HEK293T (cell line): Measurements from ENCODE around the gene HAUS3.

ENCODE experiments used
- CTCF ChIA-PET: fragments of 350-600 bp; formaldehyde crosslinking; extraction: SDS; loops from one replicate; lab custom pipeline; 2021; ENCODE audit warnings: antibody characterized with exemption, inconsistent platforms; lab: Yijun Ruan, JAX
- POLR2A ChIA-PET: fragments of 350-600 bp; formaldehyde crosslinking; extraction: SDS; loops from one replicate; lab custom pipeline; 2020; ENCODE audit warnings: antibody characterized with exemption, inconsistent platforms; lab: Yijun Ruan, JAX
- DNase-seq: peaks from one replicate; pipeline ENCODE4 v3.0.0; 2012; ENCODE audit warnings: mixed read lengths; ENCODE audit errors: extremely low spot score
- ARNT ChIP-seq: fragments of 450-650 bp; IDR thresholded peaks from 2 replicates; pipeline ENCODE4 v1.6.1; 2017; ENCODE audit warnings: mild to moderate bottlenecking
- BHLHE40 ChIP-seq: fragments of 450-650 bp; IDR thresholded peaks from 2 replicates; pipeline ENCODE4 v1.6.1; 2016; ENCODE audit warnings: mild to moderate bottlenecking, moderate library complexity, borderline replicate concordance
- CTBP1 ChIP-seq: fragments of 450-650 bp; IDR thresholded peaks from 2 replicates; pipeline ENCODE4 v1.6.1; 2016; ENCODE audit warnings: borderline replicate concordance
- ELF4 ChIP-seq: fragments of 450-650 bp; IDR thresholded peaks from 2 replicates; pipeline ENCODE4 v1.6.1; 2017; ENCODE audit warnings: antibody characterized with exemption
- FOXA1 ChIP-seq: fragments of 450-650 bp; IDR thresholded peaks from 2 replicates; pipeline ENCODE4 v1.6.1; 2016; ENCODE audit warnings: mild to moderate bottlenecking
- FOXK2 ChIP-seq: fragments of 450-650 bp; IDR thresholded peaks from 2 replicates; pipeline ENCODE4 v1.6.1; 2016; ENCODE audit warnings: mild to moderate bottlenecking
- FOXM1 ChIP-seq: fragments of 450-650 bp; IDR thresholded peaks from 2 replicates; pipeline ENCODE4 v1.6.1; 2017; ENCODE audit warnings: mild to moderate bottlenecking, borderline replicate concordance
- HDGF ChIP-seq: fragments of 450-650 bp; IDR thresholded peaks from 2 replicates; pipeline ENCODE4 v1.6.1; 2017; ENCODE audit warnings: antibody characterized with exemption, borderline replicate concordance
- L3MBTL2 ChIP-seq: fragments of 450-650 bp; conservative IDR thresholded peaks from 2 replicates; pipeline ENCODE4 v1.6.1; 2016; ENCODE audit warnings: mild to moderate bottlenecking
- LEF1 ChIP-seq: fragments of 450-650 bp; IDR thresholded peaks from 2 replicates; pipeline ENCODE4 v1.6.1; 2017; ENCODE audit warnings: mild to moderate bottlenecking, borderline replicate concordance
- NFRKB ChIP-seq: fragments of 450-650 bp; IDR thresholded peaks from 2 replicates; pipeline ENCODE4 v1.6.1; 2016; ENCODE audit warnings: mild to moderate bottlenecking, moderate library complexity
- SP1 ChIP-seq: fragments of 450-650 bp; IDR thresholded peaks from 2 replicates; pipeline ENCODE4 v1.6.1; 2017
- SUZ12 ChIP-seq: fragments of 450-650 bp; IDR thresholded peaks from 2 replicates; pipeline ENCODE4 v1.6.1; 2016; ENCODE audit warnings: mild to moderate bottlenecking
- TARDBP ChIP-seq: fragments of 450-650 bp; IDR thresholded peaks from 2 replicates; pipeline ENCODE4 v1.6.1; 2016
- ZNF384 ChIP-seq: fragments of 450-650 bp; IDR thresholded peaks from 2 replicates; pipeline ENCODE4 v1.6.1; 2016
- TF ChIP-seq, protein P1 (sequence below): fragments of 450-650 bp; IDR thresholded peaks from 2 replicates; pipeline ENCODE4 v1.6.1; 2016

The HAUS3 gene

DNA sequence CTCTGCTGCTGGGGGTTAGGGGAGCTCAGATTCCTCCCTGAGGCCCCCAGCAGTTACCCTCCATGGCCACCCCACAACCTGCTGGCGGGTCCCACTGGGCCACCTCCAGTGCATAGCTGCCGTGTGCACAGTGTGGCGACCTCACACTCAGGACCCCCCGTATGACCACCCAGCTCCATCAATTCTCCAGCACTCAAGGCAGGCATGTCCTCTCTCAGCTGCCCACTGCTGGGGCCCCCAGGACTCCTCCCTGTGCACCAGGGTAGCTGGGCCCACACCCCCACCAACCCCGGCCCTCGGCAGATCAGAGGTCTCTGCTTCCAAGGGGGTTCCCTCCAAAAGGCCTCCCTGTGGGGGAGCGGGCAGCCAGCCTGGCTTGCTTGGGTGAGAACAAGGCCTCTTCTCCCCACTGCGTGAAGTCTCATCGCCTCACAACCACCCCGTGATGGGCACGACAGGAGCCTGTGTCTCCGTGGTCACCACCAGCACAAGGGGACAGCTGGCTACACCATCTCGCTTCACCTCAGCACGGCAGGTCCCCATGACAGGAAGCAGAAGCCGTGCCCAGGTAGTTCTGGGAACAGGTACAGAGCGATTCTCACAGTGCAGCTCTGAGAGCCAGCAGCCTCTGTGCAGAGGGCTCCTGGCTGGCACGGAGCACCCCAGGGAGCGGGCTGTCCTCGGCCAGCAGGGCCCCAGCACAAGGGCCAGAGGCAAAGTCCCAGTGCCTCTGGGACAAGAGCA, 4.6 kb upstream of the HAUS3 start:
- ChIA-PET POLR2A (interaction anchor here (0.9 kb wide), 1 partner anchor 16 kb away, joined by 3 read pairs; no protein-coding TSS in a partner anchor), CTCF (no interaction called here)
- TF ChIP-seq ARNT (no peak), FOXM1 (no peak), FOXK2 (no peak)
- no peak for DNase-seq

DNA sequence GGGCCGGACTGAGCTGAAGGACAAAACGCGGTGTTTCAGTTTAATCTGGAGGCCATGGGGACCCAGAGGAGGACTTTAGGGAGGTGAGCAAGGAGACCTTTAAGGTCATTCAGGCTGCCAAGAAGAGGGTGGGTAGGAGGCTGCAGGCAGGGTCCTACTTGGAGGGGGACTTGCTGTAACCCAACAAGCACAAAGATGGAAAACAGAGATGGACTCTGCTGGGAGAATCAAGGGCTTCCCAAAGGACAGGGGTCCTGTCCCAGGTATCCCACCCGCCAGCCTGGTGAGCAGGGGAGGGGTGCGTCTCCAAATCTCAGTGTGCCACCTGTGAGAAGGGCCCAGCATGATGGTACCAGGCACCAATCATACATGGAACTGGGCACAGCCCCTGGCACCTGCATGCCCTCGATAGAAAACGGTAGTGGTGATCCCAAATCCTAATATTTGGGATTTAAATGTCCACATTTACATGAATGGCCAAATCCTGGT, 3.9 kb upstream of the HAUS3 start:
- POLR2A ChIA-PET: interaction anchor here (0.9 kb wide), 1 partner anchor 16 kb away, joined by 3 read pairs; no protein-coding TSS in a partner anchor
- TF ChIP-seq FOXK2: no peak
- TF ChIP-seq FOXM1: no peak
- TF ChIP-seq L3MBTL2: no peak
- no peak for TF ChIP-seq SP1
- TF ChIP-seq NFRKB: no peak
- no peak for TF ChIP-seq ZNF384
- no peak for TF ChIP-seq HDGF
- no peak for TF ChIP-seq SUZ12
- TF ChIP-seq TARDBP: no peak
- no peak for TF ChIP-seq LEF1
- no peak for TF ChIP-seq FOXA1
- TF ChIP-seq ARNT: no peak
- TF ChIP-seq CTBP1: no peak
- TF ChIP-seq ELF4: no peak
- TF ChIP-seq, protein P1, sequence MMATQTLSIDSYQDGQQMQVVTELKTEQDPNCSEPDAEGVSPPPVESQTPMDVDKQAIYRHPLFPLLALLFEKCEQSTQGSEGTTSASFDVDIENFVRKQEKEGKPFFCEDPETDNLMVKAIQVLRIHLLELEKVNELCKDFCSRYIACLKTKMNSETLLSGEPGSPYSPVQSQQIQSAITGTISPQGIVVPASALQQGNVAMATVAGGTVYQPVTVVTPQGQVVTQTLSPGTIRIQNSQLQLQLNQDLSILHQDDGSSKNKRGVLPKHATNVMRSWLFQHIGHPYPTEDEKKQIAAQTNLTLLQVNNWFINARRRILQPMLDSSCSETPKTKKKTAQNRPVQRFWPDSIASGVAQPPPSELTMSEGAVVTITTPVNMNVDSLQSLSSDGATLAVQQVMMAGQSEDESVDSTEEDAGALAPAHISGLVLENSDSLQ: no peak
- TF ChIP-seq BHLHE40: no peak
- no peak for DNase-seq
- CTCF ChIA-PET: no interaction called here

DNA sequence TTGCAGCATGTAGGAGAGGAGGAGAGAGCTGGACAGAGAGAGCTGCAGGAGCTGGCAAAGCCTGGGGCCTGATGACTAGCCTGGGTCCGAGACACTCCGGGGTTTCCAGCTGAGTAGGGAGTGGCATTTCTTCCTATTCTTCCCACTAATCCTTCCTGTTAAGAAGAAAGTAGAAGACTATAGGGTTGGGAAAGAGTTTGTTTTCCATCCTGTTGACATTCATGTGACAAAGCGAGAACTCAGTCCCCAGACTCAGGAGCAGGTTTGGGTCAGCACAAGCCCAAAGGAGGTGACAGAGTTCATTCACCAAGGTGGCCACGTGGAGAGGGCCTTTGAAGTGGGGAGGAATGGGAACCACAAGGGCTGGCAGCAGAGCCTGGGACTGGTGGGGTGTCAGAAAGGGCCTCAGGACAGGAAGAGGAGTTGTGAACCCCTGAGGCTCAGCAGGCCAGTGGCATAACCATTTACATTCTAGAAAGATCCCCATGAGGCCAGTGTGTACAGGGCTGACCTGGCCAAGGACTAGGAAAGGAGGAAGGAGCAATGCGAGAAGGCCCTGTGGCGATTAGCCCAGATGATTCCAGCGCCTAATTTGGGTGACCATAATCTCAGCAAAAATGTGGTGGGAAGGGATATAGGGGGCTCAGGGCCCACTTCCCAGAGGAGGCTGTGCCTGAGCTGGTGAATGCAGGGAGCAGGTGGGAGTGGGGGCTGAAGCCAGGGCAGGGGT, 3.3 kb upstream of the HAUS3 start:
- POLR2A ChIA-PET: interaction anchor here (0.9 to 1.9 kb wide), 2 partner anchors 17 kb away, joined by 3 to 11 read pairs; partner anchors contain the start of gene MXD4
- CTCF ChIA-PET: no interaction called here
- peak; percentile 9 for DNase-seq
- TF ChIP-seq TARDBP: no peak
- no peak for TF ChIP-seq SUZ12
- TF ChIP-seq ARNT: no peak
- TF ChIP-seq ZNF384: no peak
- no peak for TF ChIP-seq L3MBTL2
- TF ChIP-seq SP1: no peak
- TF ChIP-seq FOXM1: no peak
- TF ChIP-seq BHLHE40: no peak
- no peak for TF ChIP-seq HDGF
- no peak for TF ChIP-seq NFRKB
- TF ChIP-seq FOXA1: no peak
- TF ChIP-seq, protein P1: no peak
- no peak for TF ChIP-seq LEF1
- no peak for TF ChIP-seq CTBP1

DNA sequence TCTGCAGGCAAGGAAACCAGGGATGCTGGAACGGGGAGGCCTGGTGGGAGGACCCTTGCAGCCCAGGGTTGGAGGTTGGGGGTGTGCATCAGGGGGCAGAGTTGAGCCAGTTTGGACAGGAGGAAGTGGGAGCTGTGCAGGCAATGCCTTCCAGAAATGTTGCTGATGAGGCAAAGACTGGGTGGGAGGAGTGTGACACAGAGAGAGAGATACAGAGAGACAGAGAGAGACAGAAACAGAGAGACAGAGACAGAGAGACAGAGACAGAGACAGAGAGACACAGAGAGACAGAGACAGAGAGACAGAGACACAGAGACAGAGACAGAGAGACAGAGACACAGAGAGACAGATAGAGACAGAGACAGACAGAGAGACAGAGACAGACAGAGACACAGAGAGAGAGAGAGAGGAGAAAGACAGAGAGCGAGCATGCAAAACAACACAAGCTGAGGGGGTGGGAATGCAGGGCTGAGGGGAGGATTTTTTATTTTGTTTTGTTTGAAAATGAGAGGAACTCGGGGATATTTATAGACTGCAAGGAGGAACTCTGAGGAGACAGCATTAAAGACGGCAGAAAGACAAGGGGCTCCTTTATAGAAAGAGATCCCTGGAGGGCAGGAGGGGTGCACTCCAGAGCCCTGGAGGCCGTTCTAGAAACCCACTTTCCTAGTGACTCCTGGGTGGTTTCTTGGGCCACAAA, 1.9 kb upstream of the HAUS3 start:
- CTCF ChIA-PET: interaction anchor here (1.2 kb wide), 1 partner anchor 21 kb away, joined by 3 read pairs; no protein-coding TSS in a partner anchor
- POLR2A ChIA-PET: interaction anchor here (1.9 kb wide), 1 partner anchor 18 kb away, joined by 11 read pairs; the partner anchor contains the start of gene MXD4
- TF ChIP-seq NFRKB (no peak), ZNF384 (no peak), CTBP1 (no peak), L3MBTL2 (no peak), HDGF (no peak), SUZ12 (no peak), ELF4 (no peak), TARDBP (no peak)
- TF ChIP-seq, protein P1: no peak
- DNase-seq: peak; percentile 20

DNA sequence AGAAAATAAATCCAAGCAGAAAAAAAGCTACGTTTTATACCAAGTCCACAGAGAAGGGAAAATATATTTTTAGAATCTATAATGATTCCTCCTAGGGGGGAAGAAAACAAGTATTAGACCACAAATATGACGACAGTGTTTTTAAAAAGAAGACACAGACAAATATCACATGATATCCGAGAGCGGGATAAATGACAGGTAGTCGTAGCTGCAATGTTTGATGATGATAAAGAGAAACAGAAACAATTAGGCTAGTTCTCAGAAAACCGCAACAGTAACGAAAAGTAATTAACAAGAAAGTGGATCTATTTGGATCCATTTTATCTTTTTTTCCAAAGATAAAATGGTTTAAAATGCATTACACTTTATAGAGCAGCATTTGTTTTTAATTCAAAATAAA, 918 bp downstream of the HAUS3 start:
- DNase-seq: no peak
- ChIA-PET CTCF (interaction anchor here (0.9 to 2.5 kb wide), 3 partner anchors 8 to 180 kb away, joined by 3 to 14 read pairs (median 4); no protein-coding TSS in a partner anchor), POLR2A (interaction anchor here (0.7 to 1.7 kb wide), 5 partner anchors 11 to 723 kb away, joined by 3 to 8 read pairs (median 4); partner anchors contain the start of genes GRK4, MXD4 and NOP14)
- TF ChIP-seq BHLHE40 (no peak), LEF1 (no peak), SP1 (no peak), FOXM1 (no peak), ARNT (no peak), ELF4 (no peak), ZNF384 (no peak), L3MBTL2 (no peak), NFRKB (no peak), TARDBP (no peak), FOXK2 (no peak), SUZ12 (no peak), HDGF (no peak), CTBP1 (no peak), FOXA1 (no peak)
- TF ChIP-seq, protein P1: no peak
